ENCODE measurements around the gene CYTH3. TPM values are rescaled to one million over a fixed set of nuclear protein-coding genes. Genes with fewer than 3 reads are reported as not detected.

Gene CYTH3
- total and polyA plus RNA-seq, 2 donors (not counting 1 experiment from before 2014, with no cell fraction given), result 39.1 to 73.3 TPM

GRCh38 chr7:6249043-6249442, 23.4 kb downstream of the CYTH3 start:
- H3K27ac ChIP-seq (ENCODE audit: insufficient read depth, low read length), result peak overlapping the region; percentile 42
- no peaks in the 10 kb centered on the region for H4K20me1 ChIP-seq (ENCODE audit: control insufficient read depth, extremely low read depth, insufficient read depth, low read length)
- H2AFZ ChIP-seq (ENCODE audit: low read length), result no peak overlapping the region
- DNase-seq (ENCODE audit: low read depth in 2 of 2), result no peak
- no peak overlapping the region for H3K9ac ChIP-seq (ENCODE audit: insufficient read depth, low read length)
- peaks cover 64% of the 10 kb centered on the region for H3K79me2 ChIP-seq (ENCODE audit: control insufficient read depth, insufficient read depth, low read length)
- H3K27me3 ChIP-seq (ENCODE audit: control insufficient read depth, insufficient read depth, low read length), result no peaks in the 10 kb centered on the region
- no peak overlapping the region for H3K4me2 ChIP-seq (ENCODE audit: extremely low read depth, insufficient read depth, low read length)
- H3K4me1 ChIP-seq (ENCODE audit: control insufficient read depth, extremely low read depth, insufficient read depth, low read length), result peaks cover 22% of the 10 kb centered on the region
- TF ChIP-seq EZH2 (IDR thresholded peaks at IDR 0.05; ENCODE audit: low read length, missing control alignments), result no peak
- TF ChIP-seq CTCF (conservative IDR thresholded peaks at IDR 0.05 in 1 of 2, IDR thresholded peaks at IDR 0.05 in 1 of 2; ENCODE audit: low read depth in 1 of 2, low read length in 2 of 2), result no peak
- no peaks in the 10 kb centered on the region for H3K36me3 ChIP-seq (ENCODE audit: control insufficient read depth, insufficient read depth, low read length)
- no peaks in the 10 kb centered on the region for H3K9me3 ChIP-seq (ENCODE audit: control insufficient read depth, insufficient read depth, low read depth, low read length)
- H3K4me3 ChIP-seq (replicated peaks in 1 of 4; ENCODE audit: control extremely low read depth in 1 of 4, insufficient read depth in 1 of 4, low read depth in 3 of 4, low read length in 4 of 4), result no peak overlapping the region

GRCh38 chr7:6248581-6248980, 23.8 kb downstream of the CYTH3 start:
- H3K9ac ChIP-seq (ENCODE audit: insufficient read depth, low read length), result no peak overlapping the region
- peaks cover 63% of the 10 kb centered on the region for H3K79me2 ChIP-seq (ENCODE audit: control insufficient read depth, insufficient read depth, low read length)
- H4K20me1 ChIP-seq (ENCODE audit: control insufficient read depth, extremely low read depth, insufficient read depth, low read length), result no peaks in the 10 kb centered on the region
- no peak for TF ChIP-seq EZH2 (IDR thresholded peaks at IDR 0.05; ENCODE audit: low read length, missing control alignments)
- no peak for TF ChIP-seq CTCF (conservative IDR thresholded peaks at IDR 0.05 in 1 of 2, IDR thresholded peaks at IDR 0.05 in 1 of 2; ENCODE audit: low read depth in 1 of 2, low read length in 2 of 2)
- H3K9me3 ChIP-seq (ENCODE audit: control insufficient read depth, insufficient read depth, low read depth, low read length), result no peaks in the 10 kb centered on the region
- no peak overlapping the region for H3K4me3 ChIP-seq (replicated peaks in 1 of 4; ENCODE audit: control extremely low read depth in 1 of 4, insufficient read depth in 1 of 4, low read depth in 3 of 4, low read length in 4 of 4)
- no peak overlapping the region for H3K4me2 ChIP-seq (ENCODE audit: extremely low read depth, insufficient read depth, low read length)
- peak overlapping the region; percentile 42 for H3K27ac ChIP-seq (ENCODE audit: insufficient read depth, low read length)
- peak; percentile 78 to 86 for DNase-seq (ENCODE audit: low read depth in 2 of 2)
- no peaks in the 10 kb centered on the region for H3K27me3 ChIP-seq (ENCODE audit: control insufficient read depth, insufficient read depth, low read length)
- H3K36me3 ChIP-seq (ENCODE audit: control insufficient read depth, insufficient read depth, low read length), result no peaks in the 10 kb centered on the region
- H2AFZ ChIP-seq (ENCODE audit: low read length), result no peak overlapping the region
- peaks cover 22% of the 10 kb centered on the region for H3K4me1 ChIP-seq (ENCODE audit: control insufficient read depth, extremely low read depth, insufficient read depth, low read length)

- H4K20me1 ChIP-seq (ENCODE audit: control insufficient read depth, extremely low read depth, insufficient read depth, low read length), result no peaks in the 10 kb centered on the region
- H3K4me2 ChIP-seq (ENCODE audit: extremely low read depth, insufficient read depth, low read length), result peak overlapping the region; percentile 21
- TF ChIP-seq CTCF (conservative IDR thresholded peaks at IDR 0.05 in 1 of 2, IDR thresholded peaks at IDR 0.05 in 1 of 2; ENCODE audit: low read depth in 1 of 2, low read length in 2 of 2), result no peak
- peak; percentile 60 to 63 for DNase-seq (ENCODE audit: low read depth in 2 of 2)
- no peak overlapping the region for H2AFZ ChIP-seq (ENCODE audit: low read length)
- no peak overlapping the region for H3K9ac ChIP-seq (ENCODE audit: insufficient read depth, low read length)
- no peak overlapping the region for H3K4me3 ChIP-seq (replicated peaks in 1 of 4; ENCODE audit: control extremely low read depth in 1 of 4, insufficient read depth in 1 of 4, low read depth in 3 of 4, low read length in 4 of 4)
- peaks cover 28% of the 10 kb centered on the region for H3K4me1 ChIP-seq (ENCODE audit: control insufficient read depth, extremely low read depth, insufficient read depth, low read length)
- no peak overlapping the region for H3K27ac ChIP-seq (ENCODE audit: insufficient read depth, low read length)
- H3K36me3 ChIP-seq (ENCODE audit: control insufficient read depth, insufficient read depth, low read length), result no peaks in the 10 kb centered on the region
- H3K27me3 ChIP-seq (ENCODE audit: control insufficient read depth, insufficient read depth, low read length), result no peaks in the 10 kb centered on the region
- H3K79me2 ChIP-seq (ENCODE audit: control insufficient read depth, insufficient read depth, low read length), result peaks cover 71% of the 10 kb centered on the region
- H3K9me3 ChIP-seq (ENCODE audit: control insufficient read depth, insufficient read depth, low read depth, low read length), result no peaks in the 10 kb centered on the region
Measured at GRCh38 chr7:6246251-6246917, 26.0 kb downstream of the CYTH3 start.

Data from fibroblast of lung (primary cell).